HAP-1 (cell line): Measurements from ENCODE around the gene MGRN1.
A peak's percentile ranks its signal among the peaks of the same experiment; 100 is the strongest.

Experiments
- DNase-seq, 2 experiments: peaks; one replicate each; pipeline ENCODE4 v3.0.0-alpha.2; 2016 to 2020; ENCODE audit warnings: low spot score in 2 of 2
- H3K27me3 ChIP-seq: fragments of 250-450 bp; sonication (Bioruptor Pico); 2 replicates; pipeline ENCODE4 v1.5.1; 2020; ENCODE audit warnings: low read depth, mild to moderate bottlenecking, moderate library complexity
- H3K36me3 ChIP-seq: fragments of 250-450 bp; sonication (Bioruptor Pico); replicated peaks from 2 replicates; pipeline ENCODE4 v1.5.1; 2020; ENCODE audit warnings: mild to moderate bottlenecking
- H3K4me1 ChIP-seq: fragments of 250-450 bp; sonication (Bioruptor Pico); 2 replicates; pipeline ENCODE4 v1.5.1; 2020; ENCODE audit warnings: mild to moderate bottlenecking
- H3K4me3 ChIP-seq: fragments of 250-450 bp; sonication (Bioruptor Pico); 2 replicates; pipeline ENCODE4 v1.5.1; 2020; ENCODE audit warnings: mild to moderate bottlenecking, moderate library complexity
- H3K9me3 ChIP-seq: fragments of 250-450 bp; sonication (Bioruptor Pico); 2 replicates; pipeline ENCODE4 v1.5.1; 2020; ENCODE audit warnings: mild to moderate bottlenecking, moderate library complexity
- in situ Hi-C: fragments of 300-500 bp; cut with MboI; formaldehyde crosslinking; loops from 3 replicates; pipeline ENCODE4 v1.14.3; 2020; ENCODE audit warnings: low sequenced_read_pairs, inconsistent platforms, mixed read lengths

MGRN1 gene

DNA sequence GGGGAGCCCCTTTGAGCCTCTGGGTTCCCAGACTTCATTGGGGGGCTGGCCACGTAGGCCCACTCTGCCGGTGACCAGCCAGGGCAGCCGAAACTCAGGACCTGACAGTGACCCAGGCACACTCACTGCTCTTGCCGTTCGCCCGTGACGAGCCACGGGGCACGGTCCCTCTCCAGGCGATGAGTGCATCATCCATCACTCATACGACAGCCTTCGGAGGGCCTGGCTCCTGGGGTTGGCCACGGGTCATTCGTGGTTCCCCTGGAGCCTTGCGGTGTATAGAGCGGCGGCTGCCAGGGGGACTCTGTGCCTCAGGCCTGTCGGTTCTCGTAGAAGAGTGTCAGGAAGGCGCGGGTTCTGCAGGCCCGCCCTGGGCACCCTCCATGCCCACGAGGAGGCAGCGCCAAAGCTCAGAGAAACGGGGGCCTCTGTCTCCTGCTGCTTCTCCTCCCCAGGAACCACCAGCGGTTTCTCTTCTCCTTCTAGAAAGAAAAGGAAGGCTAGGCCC, 57.5 kb downstream of the MGRN1 start:
- Histone ChIP-seq H3K4me3 (no peak overlapping the region), H3K36me3 (peaks cover 29% of the 10 kb centered on the region)
- in situ Hi-C loops = no loop called here

DNA sequence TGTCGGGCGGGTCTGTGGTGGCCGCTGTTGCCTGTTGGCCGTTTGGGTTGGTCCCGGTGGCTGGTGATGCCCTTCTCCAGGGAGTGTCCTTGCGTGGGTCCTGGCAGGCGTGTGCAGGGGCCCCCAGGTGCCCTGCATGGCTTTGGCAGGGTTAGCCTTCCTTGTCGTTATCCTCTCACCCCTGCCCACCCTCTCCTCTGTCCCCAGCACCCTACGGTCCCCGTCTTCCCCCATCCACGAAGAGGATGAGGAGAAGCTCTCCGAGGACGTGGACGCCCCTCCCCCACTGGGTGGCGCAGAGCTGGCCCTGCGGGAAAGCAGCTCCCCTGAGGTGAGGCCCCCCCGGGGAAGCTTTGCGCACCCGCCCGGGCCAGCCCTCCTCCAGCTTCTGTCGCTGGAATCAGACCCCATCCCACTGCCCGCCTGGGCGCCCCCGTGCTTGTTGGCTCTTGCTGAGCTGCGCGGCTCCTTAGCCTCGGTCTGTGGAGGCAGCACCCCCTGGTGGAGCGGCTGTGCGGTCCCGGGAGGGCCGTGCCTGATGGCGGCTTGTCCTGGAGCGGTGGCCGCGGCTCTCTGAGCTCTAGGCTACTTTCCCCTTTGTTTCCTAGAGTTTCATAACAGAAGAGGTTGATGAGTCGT, 58.1 kb downstream of the MGRN1 start:
- H3K27me3 ChIP-seq = no peaks in the 10 kb centered on the region
- H3K4me3 ChIP-seq = no peak overlapping the region
- DNase-seq = peak; percentile 26 to 68
- in situ Hi-C loops = no loop called here
- H3K9me3 ChIP-seq = no peaks in the 10 kb centered on the region
- H3K4me1 ChIP-seq = no peaks in the 10 kb centered on the region
- peaks cover 27% of the 10 kb centered on the region for H3K36me3 ChIP-seq

More for the DNA sequence above, 57.5 kb downstream of the MGRN1 start:
- H3K4me1 ChIP-seq = no peaks in the 10 kb centered on the region
- H3K27me3 ChIP-seq = no peaks in the 10 kb centered on the region
- DNase-seq = no peak
- H3K9me3 ChIP-seq = no peaks in the 10 kb centered on the region

DNA sequence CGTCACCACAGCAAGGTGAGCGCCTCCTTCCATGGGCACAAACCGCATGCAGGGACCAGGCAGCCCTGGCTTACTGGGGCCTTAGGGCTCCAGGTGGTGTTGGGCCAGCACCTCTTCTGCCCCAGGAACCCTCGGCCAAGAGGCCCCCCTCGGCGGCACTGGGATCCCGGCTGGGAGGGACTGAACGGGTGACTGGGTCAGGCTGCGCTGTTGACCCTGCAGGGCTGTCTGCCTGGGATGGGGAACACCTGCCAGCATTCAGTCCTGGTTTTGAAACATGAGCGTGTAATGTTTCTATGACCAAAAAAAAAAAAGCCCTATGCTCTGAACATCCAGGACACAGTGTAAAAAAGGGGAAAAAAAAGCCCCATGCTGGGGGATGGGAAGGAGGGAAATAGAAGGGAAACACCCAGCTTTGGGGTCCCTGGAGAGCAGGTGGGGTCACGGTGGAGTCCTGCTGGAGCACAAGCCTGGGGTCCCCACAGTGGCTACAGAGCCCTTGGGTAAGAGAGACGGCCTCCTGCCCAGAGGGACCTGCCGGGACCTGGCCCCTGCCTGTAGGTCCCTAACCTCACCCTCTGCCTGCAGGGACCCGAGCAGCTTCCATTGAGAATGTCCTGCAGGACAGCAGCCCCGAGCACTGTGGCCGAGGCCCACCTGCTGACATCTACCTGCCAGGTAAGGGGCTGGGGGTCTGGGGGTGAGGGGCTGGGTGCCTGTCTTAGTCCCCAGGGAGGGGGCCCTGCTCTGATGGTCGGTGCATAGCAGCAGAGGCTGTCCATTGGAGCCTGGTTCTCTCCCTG, 58.8 kb downstream of the MGRN1 start:
- Histone ChIP-seq H3K4me3 (no peak overlapping the region), H3K27me3 (no peaks in the 10 kb centered on the region), H3K36me3 (peaks cover 27% of the 10 kb centered on the region), H3K9me3 (no peaks in the 10 kb centered on the region), H3K4me1 (no peaks in the 10 kb centered on the region)
- in situ Hi-C loops = no loop called here
- no peak for DNase-seq

DNA sequence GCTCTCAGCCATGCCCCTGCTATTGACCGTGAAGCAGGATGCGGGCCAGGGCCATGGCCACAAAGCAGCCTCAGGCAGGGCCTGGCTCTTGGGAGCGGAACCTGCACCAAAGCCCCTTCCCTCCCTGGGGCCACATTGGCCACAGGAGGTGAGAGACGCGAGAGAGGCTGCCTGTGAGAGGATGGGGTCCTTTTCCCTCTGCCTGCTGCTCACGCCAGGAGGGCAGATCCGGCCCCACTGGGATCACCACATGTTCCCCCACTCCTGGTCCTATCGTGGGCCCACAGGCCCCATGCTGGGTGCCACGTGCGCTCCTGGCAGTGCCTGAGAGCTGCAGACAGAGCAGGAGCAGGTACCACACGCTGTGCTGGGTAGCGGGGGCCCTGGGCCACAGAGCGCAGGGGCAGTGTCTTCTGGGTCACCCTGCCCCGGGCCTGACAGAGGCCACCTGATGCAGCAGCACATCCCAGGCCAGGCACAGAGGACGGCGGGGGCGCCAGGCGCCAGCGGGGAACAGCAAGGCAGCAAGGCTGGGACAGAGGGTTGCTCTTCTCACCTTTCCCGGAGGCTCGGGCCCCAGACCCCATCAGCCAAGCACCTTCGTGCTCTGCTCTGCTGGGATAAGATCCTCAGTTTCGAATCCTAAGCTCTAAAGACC, 59.6 kb downstream of the MGRN1 start:
- DNase-seq = no peak
- Histone ChIP-seq H3K36me3 (peaks cover 29% of the 10 kb centered on the region), H3K4me1 (no peaks in the 10 kb centered on the region), H3K27me3 (no peaks in the 10 kb centered on the region), H3K9me3 (no peaks in the 10 kb centered on the region), H3K4me3 (no peak overlapping the region)
- in situ Hi-C loops = no loop called here

DNA sequence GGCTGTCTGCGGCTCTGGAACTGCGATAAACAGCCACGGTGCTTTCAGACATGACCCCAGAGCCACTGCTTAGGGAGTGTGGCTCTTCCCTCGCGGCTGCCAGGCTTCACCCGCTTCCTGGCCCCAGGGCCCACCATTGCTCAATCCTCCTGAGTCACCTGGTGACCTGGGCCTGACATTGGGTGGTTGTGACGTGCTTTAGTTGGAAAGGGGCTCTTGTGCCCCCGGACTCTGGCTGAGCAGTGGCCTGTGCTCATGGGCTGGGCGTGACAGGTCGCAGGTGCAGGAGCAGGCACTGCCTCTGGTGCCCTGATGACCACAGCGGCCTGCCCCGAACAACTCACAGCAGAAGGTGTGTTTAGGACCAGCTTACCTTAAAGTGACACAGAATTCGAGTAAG, 60.1 kb downstream of the MGRN1 start:
- Histone ChIP-seq H3K36me3 (peaks cover 29% of the 10 kb centered on the region), H3K4me3 (no peak overlapping the region), H3K27me3 (no peaks in the 10 kb centered on the region), H3K4me1 (no peaks in the 10 kb centered on the region), H3K9me3 (no peaks in the 10 kb centered on the region)
- in situ Hi-C loops = no loop called here
- DNase-seq = no peak

DNA sequence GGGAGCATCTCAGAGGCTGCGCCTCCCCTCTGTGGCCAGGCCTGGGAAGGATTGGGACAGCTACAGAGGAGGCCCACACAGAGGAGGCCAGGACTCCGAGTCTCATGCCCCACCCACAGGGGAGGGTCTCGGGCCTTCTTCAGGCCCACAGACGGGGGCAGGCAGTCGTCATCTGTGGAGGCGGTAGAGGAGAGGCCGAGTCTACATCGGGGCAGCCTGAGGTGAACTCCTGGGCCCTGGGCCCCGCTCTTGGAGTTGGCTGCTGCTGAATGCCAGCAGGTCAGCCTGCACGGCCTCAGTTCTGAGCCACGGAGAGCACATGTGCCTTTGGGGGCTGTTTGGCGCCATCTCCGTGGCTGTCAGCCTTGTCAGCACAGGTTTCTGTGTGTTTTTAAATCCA, 60.7 kb downstream of the MGRN1 start:
- peaks cover 27% of the 10 kb centered on the region for H3K36me3 ChIP-seq
- no peaks in the 10 kb centered on the region for H3K4me1 ChIP-seq

DNA sequence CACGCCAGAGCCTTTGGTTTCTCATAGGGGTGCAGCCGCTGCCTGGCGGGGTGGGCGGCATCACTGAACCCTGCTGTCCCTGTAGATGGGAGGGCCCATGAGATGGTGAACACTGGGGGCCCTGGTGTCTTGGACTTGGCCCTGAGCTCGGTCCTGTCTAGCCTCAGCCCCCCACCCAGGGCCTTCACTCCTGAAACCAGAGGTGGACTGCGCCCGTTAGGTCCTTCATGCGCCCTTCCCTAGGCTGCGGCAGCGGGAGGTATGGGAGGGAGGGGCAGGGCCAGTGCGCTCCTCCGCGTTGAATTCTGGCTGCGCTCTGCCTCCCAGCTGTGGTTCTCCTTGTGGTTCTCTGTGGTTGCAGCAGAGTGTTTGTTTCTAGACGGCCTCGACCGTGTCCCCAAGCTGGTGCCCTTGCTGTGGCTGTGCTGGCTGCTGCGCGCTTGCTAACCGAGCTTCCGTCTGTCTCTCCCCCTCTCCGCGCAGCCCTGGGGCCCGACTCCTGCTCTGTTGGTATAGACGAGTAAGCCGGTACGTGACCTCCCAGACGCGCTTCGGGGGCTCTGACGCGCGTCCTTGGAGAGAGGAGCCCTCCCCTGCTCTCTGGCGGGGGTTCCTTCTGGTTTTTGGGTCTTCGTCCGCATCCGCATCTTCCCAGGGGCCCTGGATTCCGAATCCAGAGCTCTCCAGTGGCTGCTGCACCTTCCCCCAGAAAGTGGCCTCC, 61.3 kb downstream of the MGRN1 start:
- Histone ChIP-seq H3K4me1 (no peaks in the 10 kb centered on the region), H3K27me3 (no peaks in the 10 kb centered on the region), H3K36me3 (peaks cover 27% of the 10 kb centered on the region), H3K4me3 (no peak overlapping the region), H3K9me3 (no peaks in the 10 kb centered on the region)
- no peak for DNase-seq
- in situ Hi-C loops = no loop called here

More for the DNA sequence above, 60.7 kb downstream of the MGRN1 start:
- no peak for DNase-seq
- no peaks in the 10 kb centered on the region for H3K27me3 ChIP-seq
- in situ Hi-C loops = no loop called here
- H3K9me3 ChIP-seq = no peaks in the 10 kb centered on the region
- H3K4me3 ChIP-seq = no peak overlapping the region

DNA sequence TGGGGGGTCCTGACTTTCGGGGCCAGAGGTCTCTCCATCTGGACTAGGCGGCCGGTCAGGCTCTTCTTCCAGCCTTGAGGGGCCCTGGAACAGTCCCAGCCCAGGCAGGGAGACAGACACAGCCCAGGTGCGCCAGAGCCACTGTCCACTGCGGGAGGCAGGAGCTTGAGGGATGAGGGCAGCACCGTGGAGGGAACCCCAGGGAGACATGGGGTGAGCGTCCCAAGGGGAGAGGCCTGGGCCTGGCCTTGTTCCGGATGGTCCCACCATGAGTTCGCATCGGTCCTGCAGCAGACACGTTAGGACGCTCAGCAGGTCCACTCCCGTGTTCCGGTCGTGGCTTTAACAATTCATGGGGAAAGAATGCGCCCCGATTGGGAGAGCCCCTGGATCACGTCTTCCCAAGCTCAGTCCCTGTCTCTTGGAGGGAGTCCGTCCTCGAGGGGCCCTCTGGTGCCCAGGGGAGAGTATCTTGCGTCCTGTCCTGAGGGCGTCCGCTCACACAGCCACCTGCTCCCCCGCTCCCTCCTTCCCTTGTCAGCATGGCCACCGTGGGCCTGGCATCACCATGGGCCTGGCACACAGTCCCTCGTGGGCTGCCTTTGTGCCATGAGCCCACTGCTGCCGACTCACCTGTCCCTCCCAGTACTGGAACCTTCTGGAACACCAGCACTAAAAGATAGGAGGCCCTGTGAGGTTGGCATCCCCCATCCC, 62.0 kb downstream of the MGRN1 start:
- H3K4me1 ChIP-seq = no peaks in the 10 kb centered on the region
- H3K36me3 ChIP-seq = peaks cover 27% of the 10 kb centered on the region
- no peaks in the 10 kb centered on the region for H3K9me3 ChIP-seq
- no peak overlapping the region for H3K4me3 ChIP-seq
- in situ Hi-C loops = no loop called here
- no peak for DNase-seq
- H3K27me3 ChIP-seq = no peaks in the 10 kb centered on the region

DNA sequence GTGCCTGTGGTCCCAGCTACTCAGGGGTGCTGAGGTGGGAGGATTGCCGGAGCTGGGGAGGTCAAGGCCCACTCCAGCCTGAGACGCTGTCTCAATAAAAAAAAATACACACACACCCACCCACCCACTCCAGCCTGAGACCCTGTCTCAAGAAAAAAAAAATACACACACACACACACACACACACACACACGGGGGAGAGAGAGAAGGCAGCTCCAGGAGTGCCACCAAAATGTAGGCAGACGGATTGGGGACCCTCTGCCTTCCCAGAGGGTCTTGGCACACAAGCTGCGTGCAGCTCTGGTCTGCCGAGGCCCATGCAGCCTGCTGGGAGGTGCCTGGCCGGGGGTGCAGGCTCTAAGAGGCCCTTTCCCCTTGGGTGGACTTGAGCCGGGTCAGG, 62.8 kb downstream of the MGRN1 start:
- H3K36me3 ChIP-seq = peaks cover 27% of the 10 kb centered on the region
- in situ Hi-C loops = no loop called here
- H3K4me1 ChIP-seq = no peaks in the 10 kb centered on the region

DNA sequence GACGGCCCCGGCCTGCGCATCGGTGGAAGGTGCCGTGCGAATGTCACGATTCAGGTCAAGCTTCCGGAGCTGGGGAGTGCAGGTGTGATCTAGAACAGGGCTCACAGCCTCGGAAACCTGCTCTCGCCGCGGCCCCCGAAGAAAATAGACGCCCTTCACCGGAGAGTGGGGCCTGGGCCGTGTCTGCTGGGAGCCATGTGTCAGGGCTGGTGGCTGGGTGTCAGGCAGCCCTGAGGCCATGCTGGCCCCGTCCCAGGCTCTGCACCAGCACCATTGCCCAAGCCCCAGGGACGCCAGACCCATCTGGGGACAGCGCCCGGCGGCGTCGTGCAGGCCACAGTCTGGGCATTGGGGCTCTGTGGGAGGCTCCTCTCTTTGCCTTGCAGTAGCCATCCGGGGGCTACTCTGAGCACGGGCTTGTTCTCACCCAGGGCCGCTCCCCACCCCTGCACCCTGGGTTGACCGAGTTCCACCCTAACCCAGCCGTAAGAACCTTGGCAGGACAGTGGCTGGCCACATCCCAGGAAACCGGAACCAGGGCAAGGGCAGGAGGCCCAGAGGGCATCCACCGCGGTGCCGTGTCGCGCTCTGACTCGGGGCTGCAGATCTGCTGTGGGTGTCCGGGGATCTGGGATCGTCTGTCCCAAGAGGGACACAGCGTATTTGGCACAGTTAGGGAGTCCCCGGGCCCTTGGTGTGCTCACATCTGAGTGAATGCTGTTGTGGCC, 63.5 kb downstream of the MGRN1 start:
- Histone ChIP-seq H3K4me1 (peaks cover 5% of the 10 kb centered on the region), H3K4me3 (no peak overlapping the region), H3K27me3 (no peaks in the 10 kb centered on the region), H3K36me3 (peaks cover 26% of the 10 kb centered on the region), H3K9me3 (no peaks in the 10 kb centered on the region)
- in situ Hi-C loops = no loop called here
- no peak for DNase-seq

More for the DNA sequence above, 62.8 kb downstream of the MGRN1 start:
- Histone ChIP-seq H3K27me3 (no peaks in the 10 kb centered on the region), H3K4me3 (no peak overlapping the region), H3K9me3 (no peaks in the 10 kb centered on the region)
- DNase-seq = no peak

DNA sequence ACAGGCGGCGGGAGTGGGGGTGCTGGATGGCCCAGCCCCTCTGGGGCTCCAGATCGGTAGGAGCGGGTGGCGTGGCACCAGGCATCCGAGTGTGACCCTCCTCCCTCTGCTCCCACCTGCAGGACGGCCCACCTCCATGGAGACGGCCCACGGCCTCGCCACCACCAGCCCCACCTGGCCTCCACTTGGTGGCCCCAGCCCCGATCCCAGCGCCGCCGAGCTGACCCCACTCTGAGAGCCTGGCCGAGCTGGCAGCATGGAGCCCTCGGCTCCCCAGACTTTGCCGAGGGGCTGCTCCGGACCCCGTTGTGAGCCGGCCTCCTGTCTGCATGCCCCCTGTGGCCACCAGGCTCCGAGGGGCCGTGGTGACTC, 64.0 kb downstream of the MGRN1 start:
- Histone ChIP-seq H3K4me3 (no peak overlapping the region), H3K36me3 (peaks cover 25% of the 10 kb centered on the region), H3K9me3 (no peaks in the 10 kb centered on the region), H3K4me1 (peaks cover 5% of the 10 kb centered on the region), H3K27me3 (no peaks in the 10 kb centered on the region)
- in situ Hi-C loops = no loop called here
- no peak for DNase-seq

DNA sequence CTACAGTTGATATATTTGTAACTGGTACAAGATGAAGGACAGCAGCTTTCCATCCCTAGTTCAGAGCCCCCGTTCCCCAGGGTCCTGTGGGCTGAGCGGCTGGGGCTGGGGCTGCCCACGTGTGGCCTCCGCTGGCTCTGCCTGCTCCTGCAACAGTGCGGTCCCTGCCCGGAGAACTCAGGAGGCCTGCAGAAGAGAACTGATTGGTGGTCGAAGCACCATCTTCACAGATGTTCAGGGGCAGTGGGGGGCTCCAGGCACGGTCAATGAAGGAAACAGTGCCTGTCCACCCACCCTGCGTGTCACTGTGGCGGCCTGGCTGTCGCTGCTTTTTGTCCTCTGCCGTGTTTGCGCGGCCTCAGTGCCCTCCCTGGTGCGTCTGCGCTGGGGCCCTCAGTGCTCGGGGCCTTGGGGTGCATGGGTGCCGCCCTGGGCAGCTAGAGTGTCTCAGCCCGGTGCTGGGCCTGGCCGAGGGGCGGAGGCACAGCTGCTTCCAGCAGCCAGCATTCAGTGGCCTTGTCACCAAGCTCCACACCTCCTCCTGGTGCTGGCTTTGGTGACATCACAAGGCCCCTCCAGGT, 64.6 kb downstream of the MGRN1 start:
- Histone ChIP-seq H3K36me3 (peaks cover 25% of the 10 kb centered on the region), H3K4me3 (no peak overlapping the region), H3K4me1 (peaks cover 5% of the 10 kb centered on the region), H3K27me3 (no peaks in the 10 kb centered on the region), H3K9me3 (no peaks in the 10 kb centered on the region)
- DNase-seq = no peak
- in situ Hi-C loops = no loop called here
